Measurements from ENCODE around the gene CBARP.

The CBARP gene, protein sequence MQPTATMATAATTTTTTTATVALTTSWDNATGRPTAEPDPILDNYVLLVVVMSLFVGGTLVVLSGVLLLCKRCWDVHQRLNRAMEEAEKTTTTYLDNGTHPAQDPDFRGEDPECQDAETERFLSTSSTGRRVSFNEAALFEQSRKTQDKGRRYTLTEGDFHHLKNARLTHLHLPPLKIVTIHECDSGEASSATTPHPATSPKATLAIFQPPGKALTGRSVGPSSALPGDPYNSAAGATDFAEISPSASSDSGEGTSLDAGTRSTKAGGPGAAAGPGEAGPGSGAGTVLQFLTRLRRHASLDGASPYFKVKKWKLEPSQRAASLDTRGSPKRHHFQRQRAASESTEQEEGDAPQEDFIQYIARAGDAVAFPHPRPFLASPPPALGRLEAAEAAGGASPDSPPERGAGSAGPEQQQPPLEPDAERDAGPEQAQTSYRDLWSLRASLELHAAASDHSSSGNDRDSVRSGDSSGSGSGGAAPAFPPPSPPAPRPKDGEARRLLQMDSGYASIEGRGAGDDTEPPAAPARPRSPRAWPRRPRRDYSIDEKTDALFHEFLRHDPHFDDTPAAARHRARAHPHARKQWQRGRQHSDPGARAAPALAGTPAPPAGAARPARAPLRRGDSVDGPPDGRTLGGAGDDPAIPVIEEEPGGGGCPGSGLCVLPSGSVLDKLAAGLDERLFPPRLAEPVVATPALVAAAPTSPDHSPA

DNA sequence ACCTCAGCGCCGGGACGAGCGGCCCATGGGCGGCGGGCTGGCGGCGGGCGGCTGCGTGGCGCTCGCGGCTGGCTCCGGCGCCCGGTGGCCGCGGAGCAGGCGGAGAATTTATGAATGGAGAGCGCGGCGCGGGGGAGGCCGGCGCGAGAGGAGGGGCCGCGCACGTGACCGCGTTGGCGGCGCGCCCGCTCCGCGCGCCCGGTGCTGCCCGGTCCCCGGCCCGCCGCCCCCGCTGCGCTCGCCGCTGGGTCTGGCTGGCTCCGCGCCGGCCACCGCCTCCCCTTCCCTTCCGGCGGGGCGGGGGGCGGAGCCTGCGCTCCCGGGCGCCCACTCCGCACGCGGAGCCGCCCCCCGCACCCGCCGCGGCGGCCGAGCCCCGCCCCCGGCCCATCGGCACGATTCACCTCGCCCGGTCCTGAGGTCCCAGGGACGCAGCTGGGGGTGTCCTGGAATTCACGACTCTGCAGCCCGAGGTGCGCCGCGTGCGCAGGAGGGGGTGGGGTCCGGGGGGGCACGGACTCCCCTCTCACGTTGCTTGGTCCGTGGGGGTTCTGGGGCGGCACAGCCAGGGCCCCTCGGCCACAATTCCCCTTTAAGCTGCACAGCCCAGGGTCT lies at the start of gene CBARP:
Gene CBARP (minus strand): TSS at position 252 of the 615 bp plus-strand sequence. CDS start 1,905 bp downstream, outside the sequence.
- FAIRE-seq, result no peak

DNA sequence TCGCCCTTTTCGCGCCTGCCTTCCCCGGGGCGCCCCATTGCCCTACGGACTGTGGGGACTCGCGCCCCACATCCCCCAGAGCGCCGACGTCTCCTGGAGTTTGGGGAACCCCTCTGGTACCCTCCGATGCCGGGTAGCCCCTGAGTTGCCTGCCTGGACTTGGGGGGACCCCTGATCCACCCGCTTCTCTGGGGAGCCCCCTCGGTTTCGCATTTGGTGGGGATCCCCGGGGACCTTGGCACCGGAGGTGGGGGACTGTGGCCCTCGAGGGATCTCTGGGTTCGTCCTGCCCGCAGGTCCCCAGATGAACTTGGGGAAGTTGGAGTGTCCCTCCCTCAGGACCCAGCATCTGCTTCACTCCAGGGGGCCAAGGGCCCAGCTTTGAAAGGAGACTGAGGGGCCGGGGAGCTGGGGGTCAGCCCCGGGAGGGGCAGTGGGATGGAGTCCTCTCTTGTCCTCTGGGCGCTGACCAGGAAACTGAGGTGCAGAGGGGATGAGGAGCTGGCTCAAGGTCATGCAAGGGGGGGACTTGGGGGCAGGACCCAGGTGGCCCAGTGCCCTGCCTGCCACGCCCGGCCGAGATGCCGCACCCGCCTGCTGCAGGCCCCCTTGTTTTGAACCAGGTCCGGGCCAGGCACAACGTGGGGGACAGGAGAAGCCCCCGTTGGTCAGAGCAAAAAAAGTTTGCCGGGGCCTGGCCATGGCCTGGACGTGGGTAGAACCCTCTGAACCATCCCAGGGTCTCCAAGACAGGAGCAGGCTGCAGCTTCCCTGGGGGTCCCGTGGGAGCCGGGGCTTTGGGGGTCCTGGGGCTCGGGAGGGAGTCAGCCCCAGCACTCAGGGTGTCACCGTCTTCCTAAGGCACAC lies 48.9 kb upstream of the CBARP start:
- no peak for FAIRE-seq

DNA sequence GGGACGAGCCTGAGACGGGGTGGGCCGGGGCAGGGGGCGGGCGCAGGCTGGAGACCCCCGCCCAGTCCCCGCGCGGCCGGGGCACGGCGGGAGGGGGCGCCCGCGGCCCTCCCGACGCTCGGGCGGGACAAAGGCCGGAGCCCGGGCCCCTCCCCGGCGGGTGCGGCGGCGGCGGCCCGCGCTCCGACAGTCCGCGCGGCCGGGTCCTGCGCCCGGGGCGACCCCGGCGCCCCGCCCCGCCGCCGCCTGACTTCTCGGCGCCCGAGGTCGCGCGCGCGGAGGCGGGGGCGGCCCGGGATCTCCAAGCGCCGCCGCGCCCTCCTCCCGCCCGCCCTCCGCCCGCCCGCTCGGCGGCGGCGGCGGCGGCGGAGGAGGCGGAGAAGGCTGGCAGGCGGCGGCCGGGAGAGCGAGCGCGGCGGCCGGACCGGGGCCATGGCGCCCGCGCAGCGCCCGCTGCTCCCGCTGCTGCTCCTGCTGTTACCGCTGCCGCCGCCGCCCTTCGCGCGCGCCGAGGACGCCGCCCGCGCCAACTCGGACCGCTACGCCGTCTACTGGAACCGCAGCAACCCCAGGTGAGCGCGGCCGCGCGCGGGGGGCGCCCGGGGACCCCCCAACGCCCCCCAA lies 48.0 kb upstream of the CBARP start, which contains the start of gene EFNA2:
Gene EFNA2 (plus strand): TSS at position 137 of the 624 bp plus-strand sequence. CDS start 296 bp downstream, at position 433.
- no peak for FAIRE-seq

DNA sequence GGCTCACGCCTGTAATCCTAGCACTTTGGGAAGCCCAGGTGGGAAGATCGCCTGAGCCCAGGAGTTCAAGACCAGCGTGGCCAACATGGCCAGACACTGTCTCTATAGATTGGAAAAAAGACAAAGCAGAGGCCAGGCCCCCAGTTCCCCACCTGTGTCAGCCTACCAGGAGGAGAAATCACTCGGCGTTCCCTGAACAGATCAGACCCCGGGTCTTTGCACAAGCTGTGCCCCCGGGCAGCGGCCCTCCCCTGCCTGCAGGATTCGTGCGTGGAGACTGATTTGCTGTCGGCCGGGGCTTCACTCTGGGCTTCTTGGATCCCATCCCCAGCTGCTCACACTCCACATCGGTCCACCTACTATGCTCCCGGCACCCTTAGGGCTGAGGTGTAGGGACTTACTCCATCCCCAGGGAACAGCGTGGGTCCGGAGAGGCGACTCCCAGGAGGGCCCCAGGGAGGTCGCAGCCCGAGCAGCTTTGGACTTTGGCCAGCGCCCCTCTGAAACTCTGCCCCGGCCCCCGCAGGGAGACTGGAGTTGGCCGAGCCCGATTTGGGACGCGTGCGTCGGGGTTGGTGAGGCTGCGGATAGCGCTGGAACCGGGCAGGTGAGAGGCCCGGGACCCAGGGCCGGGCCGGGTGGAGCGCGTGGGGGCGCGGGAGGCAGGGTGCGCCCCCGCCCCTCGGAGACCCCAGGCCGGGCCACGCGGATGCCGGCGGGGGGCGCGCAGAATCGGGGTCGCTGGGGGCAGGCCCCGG lies 47.4 kb upstream of the CBARP start:
- FAIRE-seq, result no peak

DNA sequence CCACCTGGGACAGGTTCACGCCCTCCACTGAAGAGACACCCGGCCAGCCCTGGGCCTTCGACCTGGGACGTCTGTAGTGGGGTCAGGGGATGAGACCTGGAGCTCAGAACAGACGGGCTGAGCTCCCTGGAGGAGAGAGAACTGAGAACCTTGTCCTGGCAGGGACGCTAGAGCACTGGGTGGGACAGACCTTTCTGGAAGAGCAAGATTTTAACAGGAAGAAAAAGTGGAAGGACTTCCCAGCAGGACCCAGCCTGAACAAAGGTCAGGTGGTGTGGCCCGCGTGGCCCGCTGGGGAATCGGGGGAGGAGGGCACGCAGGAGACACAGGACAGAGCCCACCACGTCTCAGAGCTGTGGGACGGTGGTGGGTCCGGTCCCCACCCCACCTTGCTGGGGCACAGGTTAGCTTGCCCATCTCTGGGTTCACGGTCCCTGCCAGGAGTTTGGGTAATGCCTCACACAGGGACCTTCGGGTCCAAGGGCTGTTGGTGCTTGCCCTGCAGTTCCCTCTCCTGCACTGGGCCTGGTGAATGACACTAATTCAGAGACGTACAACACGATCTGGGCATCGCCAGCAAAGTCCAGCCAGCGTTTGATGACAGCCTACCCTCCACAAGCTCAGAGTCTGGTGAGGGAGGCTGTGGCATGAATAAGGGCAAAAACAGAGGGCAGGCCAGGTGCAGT lies 46.6 kb upstream of the CBARP start:
- no peak for FAIRE-seq

DNA sequence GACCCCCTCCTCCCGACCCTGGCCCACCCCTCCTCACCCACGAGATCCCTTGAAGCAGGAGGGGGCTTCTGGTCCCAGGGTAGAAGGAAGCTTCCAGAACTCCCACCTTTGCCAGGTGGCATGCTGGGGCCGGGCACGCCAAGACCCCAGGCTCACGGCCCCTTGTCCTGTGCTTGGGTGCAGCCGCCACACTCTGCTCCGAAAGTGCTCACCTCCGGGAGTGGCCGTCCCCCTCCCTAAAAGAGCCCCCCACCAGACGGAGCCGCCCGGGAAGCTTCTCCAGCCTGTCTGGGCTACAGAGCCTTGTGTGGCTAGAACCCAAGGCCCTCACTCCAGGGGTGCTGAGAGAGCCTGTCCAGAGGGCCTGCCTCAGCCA lies 46.1 kb upstream of the CBARP start:
- no peak for FAIRE-seq

DNA sequence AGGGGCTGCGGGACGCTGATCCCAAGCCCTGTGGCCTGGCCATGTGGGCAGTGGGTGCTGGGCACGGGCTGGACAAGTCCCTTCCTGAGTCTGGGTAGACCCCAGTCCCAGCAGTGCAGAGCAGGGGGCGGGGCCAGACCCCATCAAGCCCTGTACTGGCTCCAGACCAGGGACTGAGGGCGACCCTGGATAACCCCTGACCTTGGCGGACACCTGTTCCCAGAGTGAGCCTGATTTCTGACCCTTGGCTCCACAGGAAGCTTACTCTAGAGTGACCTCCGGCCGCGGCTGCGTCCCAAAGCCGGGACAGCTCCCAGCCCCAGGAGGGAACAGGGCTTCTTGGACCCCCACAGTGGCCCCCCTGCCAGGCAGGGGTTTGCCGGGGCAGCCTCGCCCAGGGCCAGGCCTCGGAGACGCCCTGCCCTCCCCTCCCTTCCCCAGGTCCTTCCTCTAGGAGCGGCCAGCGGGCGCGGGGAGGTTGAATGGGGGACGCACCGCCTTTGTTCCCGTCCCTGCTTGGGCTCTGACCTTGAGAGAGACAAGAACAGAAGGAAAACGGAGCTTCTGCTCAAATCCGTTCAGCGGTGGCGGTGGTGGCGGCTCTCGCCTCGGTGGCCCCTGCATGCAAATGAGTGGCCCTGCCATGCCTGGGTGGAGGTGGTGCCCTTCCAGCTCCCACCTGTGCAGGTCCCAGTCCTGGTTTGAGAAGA lies 45.6 kb upstream of the CBARP start:
- no peak for FAIRE-seq

DNA sequence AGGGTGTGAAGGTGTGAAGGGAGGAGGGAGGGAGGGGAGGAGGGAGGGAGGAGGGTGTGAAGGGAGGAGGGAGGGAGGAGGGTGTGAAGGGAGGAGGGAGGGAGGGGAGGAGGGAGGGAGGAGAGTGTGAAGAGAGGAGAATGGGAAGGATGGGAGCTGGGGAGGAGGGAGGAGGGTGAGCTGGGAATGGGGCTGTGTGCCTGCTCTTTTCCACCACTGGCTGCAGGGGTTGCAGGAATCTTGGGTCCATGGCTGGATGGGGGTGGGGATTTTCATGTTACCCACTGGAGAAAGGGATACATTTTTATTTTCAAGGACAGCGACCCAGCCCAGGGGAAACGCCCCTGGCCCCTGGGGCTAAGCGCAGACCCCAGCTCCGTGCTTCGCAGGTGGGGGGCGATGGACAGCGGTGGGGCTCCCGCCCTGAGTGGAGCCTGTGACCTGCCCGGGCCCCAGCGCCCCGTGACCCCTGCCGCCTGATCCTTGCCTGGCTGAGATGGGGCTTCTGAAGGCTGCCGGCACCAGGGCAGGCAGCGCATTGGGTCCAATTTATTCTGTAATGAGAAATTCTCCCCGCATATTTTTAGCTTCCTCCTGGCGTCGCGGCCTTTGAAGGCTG lies 44.9 kb upstream of the CBARP start:
- no peak for FAIRE-seq

DNA sequence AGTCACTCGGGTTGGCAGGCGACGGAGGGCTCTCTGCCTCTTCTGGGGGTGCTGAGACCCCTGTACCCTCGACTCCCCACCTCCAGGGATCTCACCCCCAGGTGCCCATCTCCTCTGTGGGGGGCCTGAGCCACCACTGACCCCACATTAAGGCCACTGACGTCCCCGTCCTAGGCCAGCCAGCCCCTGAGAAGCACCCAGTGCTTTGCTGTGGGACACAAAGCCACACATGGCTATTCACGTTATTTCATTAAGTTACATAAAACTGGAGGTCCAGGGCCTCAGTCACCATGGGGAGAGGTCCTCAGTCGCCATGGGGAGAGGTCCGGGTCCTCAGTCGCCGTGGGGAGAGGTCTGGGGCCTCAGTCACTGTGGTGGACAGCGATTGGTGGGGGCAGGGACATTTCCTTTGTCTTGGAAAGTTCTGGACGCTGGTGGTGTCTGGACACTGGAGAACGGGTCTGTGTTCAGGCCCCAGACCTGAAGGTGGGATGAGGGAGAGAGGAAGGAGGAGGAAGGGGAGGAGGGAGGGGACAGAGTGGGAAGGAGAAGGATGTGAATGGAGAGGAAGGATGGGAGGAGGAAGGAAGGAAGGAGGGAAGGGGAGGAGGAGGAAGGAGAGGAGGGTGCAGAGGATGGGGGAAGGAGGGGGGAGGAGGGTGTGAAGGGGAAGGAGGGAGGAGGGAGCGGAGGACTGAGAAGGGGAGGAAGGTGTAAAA lies 43.9 kb upstream of the CBARP start:
- FAIRE-seq, result no peak

DNA sequence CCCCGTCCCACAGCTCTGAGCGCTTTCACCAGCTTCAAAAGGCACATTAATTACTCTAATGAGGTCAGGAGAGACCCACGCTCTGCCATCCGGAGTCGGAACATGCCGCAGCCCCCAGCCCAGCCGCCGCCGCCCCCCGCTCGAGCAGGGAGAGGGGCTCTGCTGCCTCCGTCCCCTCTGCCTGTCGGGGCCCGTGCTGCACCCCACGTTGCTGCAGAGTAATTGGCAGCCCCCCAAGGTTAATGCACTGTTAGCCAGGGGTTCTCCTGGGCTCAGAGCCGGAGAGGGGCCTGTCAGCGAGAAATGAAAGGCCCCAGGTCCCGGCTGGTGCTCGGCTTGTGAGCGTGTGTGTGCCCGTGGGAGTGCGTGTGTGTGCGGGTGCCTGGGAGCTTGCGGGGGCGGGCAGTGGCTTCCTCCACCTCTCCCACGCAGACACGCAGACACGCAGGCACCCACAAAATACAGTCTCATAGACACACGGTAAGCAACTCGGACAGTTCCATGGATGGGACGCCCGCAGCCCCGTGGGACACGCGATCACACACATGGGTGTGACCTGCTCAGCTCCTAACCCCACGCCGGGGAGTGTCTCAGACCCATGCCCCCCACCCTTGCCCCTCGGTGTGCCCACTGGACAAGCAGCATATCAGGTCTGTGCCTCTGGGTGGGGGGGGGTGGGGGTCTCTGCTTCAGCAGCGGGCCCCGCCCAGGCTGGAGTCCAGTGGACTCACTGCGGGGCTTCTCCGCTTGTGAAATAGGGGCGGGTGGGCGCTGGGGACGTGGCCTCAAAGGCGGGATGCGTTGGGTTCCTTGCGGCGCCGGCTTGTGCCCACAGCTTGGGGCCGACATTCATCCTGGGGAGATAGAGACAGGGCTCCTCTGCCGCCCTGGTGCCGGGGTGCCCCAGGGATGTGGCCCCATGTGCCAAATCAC lies 43.1 kb upstream of the CBARP start:
- FAIRE-seq, result no peak

DNA sequence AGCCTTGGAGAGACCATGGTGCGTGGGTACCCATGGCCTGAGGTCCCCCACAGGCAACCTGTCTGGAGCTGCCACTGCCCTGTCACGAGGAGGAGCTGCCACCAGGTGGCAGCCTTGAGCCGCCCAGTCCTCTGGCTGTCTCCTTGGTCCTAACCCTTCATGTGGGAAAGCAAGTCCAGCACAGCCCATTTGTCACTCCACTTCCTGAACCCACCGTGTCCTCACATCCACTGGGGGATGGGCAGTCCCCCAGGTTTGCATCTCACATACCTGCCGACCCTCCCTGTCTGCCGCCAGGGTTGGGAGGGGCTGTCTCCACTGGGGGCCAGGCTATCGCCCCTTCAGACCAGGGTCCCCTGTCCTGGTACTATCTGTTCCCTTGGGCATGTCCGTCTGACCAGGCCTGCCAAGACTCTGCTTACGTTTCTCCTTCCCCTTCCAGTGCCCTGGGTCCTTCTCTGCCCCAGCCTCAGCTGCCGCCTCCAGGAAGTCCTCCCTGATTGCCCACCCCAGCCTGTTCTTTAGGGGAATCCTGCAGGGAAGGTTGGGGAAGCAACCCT lies 42.1 kb upstream of the CBARP start:
- no peak for FAIRE-seq

DNA sequence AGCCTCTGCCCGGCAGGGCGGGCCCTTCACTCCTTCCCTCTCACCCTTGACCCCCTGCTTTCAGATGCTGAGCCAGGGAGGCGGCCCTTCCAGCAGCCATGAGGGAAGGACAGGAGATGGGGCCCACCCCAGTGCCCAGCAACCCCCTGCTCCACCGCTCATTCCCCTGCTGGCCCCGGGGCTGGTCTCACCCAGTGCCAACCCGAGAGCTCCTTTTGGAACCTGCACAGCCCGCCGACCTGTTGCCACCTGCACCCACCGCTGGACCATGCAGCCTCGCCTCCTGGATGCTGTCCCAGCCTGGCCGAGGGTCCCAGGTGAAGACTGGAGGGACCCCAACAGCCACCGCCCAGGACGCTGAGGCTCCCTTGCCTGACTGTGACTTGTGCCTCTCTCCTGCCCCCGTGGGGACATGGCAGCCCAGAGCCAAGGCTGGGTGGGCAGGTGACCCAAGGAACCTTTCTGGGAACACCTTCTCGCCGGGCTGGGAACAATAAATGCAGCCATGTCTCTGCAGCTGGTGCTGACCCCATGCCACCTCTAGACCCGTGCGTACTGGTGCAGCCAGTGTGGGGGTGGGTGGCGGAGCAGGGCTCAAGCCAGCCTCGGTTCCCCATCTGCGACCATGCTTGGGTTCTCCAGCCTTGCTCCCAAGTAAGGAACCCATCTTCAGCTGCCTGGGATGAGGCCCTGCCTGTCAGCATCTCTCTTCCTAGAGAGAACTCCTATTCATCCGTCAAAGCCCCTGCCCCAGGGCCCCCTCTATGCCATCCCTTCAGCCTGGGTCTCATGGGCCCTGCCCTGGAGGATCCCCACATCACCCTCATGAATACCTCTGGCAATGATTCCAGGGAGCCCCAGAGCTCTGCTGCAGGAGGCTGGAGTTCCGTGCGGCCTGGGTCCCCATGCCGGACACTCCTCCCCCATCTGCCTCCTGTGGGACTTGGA lies 41.2 kb upstream of the CBARP start:
- FAIRE-seq, result no peak

DNA sequence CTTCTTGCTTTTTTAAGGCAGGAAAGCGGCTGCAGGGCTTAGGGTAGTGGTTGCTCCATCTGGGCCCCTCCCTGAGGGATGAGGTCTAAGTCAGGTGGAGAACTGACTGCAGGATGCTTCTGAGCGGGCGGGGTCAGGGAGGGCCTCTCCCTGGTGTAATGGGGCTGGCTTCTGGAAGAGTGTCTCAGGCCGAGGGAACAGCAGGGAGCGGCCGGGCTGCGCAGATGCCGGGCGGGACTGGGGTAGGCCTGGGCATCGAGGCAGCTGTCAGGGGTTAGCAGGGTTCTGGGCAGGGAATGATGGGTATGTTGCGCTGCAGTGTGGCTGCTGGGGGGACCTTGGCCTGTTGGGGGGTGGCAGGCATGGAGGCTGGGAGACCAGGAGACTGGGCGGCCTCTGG lies 40.3 kb upstream of the CBARP start:
- no peak for FAIRE-seq

DNA sequence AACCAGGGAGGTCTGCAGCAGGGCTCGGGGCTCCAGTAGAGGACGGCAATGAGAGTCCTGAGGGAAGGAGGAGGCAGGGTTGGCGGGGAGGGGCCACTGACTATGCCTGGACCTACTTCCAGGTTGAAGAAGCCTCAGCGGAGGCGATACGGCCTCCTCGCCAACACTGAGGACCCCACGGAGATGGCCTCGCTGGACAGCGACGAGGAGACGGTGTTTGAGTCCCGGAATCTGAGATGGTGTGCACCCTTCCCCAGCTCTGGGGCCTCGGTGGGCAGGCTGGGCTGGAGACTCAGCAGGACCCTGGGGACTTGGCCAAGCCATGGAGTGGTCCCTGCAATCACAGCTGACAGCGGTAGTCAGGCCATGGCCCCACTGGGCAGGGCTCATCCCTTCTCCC lies 39.3 kb upstream of the CBARP start:
- FAIRE-seq, result no peak

DNA sequence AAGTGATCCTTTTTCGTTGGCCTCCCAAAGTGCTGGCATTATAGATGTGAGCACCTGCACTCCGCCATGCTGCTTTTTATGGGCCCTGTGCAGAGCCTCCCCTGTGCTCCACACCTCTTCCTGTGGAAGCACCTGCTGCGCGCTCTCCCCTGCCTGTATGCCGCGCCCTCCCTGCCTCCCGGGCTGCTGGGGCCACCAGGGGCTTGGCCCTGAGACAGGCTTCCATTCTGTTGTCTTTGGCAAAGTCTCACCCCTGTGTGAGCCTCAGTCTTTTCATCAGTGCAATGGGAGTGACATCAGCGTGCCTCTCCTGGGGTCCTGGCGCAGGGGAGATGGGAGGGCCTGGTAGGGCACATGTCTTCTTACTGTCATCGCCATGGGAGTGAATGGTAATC lies 38.8 kb upstream of the CBARP start:
- FAIRE-seq, result no peak

DNA sequence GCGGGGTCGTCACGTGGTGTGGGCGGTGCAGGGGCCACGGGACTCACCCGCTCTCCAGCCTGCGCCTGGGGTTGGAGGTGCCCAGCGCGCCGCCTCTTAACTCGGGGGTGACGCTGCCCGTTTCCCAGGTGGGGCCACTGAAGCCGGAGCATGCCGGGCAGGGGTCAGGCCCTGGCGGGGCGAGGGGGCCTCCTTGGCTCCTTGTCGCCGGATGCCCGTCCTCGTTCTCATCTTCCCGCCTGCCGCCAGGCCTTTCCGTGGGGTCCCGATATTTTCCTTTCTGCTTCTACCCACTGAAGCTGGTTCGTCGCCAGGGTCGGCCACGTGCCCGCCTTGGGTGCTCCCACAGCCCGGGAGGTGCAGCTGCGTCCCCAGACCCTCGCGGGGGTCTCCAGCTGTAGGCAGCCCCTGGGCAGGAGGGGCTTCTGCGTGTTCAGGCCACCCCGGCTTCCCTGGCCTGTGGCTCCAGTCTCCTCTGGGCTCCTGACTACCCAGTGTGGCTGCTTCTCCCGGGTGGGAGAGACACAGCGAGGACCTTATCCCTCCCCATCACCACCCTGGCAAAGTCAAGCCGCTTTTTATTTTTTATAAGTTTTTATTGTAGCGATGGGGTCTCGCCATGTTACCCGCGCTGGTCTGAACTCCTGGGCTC lies 38.3 kb upstream of the CBARP start:
- no peak for FAIRE-seq

Data from endometrium (tissue), 2 donors.